KMS-11 (cell line): ENCODE data around the gene TICRR.

Experiments
- H2AFZ ChIP-seq: fragments of 200-600 bp; sonication (generic); 2 replicates; pipeline ENCODE4 v1.6.1; 2016; ENCODE audit warnings: antibody characterized with exemption, mixed run types, low read depth
- H3K27ac ChIP-seq: fragments of 200-600 bp; sonication (generic); 2 replicates; pipeline ENCODE4 v1.6.1; 2016; ENCODE audit warnings: mild to moderate bottlenecking, mixed run types
- H3K27me3 ChIP-seq: fragments of 200-600 bp; sonication (generic); 2 replicates; pipeline ENCODE4 v1.6.1; 2017; ENCODE audit warnings: mild to moderate bottlenecking, low read depth, mixed run types, moderate library complexity; ENCODE audit not compliant: insufficient read depth
- H3K36me3 ChIP-seq: fragments of 200-600 bp; sonication (generic); 2 replicates; pipeline ENCODE4 v1.6.1; 2017; ENCODE audit warnings: mild to moderate bottlenecking, mixed run types; ENCODE audit not compliant: insufficient read depth
- H3K4me1 ChIP-seq: fragments of 200-600 bp; sonication (generic); 2 replicates; pipeline ENCODE4 v1.6.1; 2016; ENCODE audit warnings: mild to moderate bottlenecking, low read depth, mixed run types; ENCODE audit not compliant: poor library complexity, severe bottlenecking
- H3K4me2 ChIP-seq: fragments of 200-600 bp; sonication (generic); 2 replicates; pipeline ENCODE4 v1.7.0; 2016; ENCODE audit warnings: mild to moderate bottlenecking, mixed run types
- H3K4me3 ChIP-seq: fragments of 200-600 bp; sonication (generic); IDR thresholded peaks from 2 replicates; pipeline ENCODE4 v1.6.1; 2017; ENCODE audit warnings: low read depth, low read length, mixed read lengths; ENCODE audit not compliant: insufficient read depth
- H3K79me2 ChIP-seq: fragments of 200-600 bp; sonication (generic); 2 replicates; pipeline ENCODE4 v1.6.1; 2016; ENCODE audit warnings: low read depth, mixed run types; ENCODE audit not compliant: insufficient read depth
- H3K9ac ChIP-seq: fragments of 200-600 bp; sonication (generic); 2 replicates; pipeline ENCODE4 v1.6.1; 2016; ENCODE audit warnings: mild to moderate bottlenecking, mixed run types
- H4K20me1 ChIP-seq: fragments of 200-600 bp; sonication (generic); 2 replicates; pipeline ENCODE4 v1.6.1; 2016; ENCODE audit warnings: mild to moderate bottlenecking, mixed run types; ENCODE audit not compliant: insufficient read depth
- TF ChIP-seq, protein P1 (sequence below): fragments of 200-600 bp; sonication (generic); conservative IDR thresholded peaks from 2 replicates; pipeline ENCODE4 v1.6.1; 2017; ENCODE audit warnings: low read depth, mild to moderate bottlenecking, antibody characterized with exemption, low read length, moderate library complexity, mixed read lengths

TICRR gene

DNA sequence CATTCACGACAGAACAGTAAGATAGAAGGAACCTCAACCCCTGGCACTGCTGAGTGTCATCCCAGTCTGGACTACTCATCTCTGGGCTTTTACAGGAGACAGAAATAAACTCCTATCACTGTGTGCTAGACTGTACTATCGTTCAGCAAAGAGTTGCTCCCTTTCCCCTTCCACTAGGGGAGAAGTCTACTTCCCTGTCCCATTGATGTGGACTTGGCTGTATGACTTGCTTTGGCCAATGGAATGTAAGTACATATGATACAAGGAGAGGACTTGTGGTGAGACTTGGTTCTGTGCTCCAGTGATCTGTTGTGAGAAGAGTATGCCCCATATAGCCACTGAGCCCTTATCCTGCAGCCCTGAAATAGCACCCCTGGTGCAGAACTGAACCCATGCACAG, 85.3 kb downstream of the TICRR start:
- Histone ChIP-seq H3K79me2 (no peaks in the 10 kb centered on the region), H3K9ac (no peak overlapping the region), H3K4me3 (no peak overlapping the region), H3K4me1 (peaks cover 12% of the 10 kb centered on the region), H3K4me2 (no peak overlapping the region), H2AFZ (no peak overlapping the region), H3K36me3 (no peaks in the 10 kb centered on the region), H3K27ac (no peak overlapping the region), H4K20me1 (no peaks in the 10 kb centered on the region), H3K27me3 (no peaks in the 10 kb centered on the region)
- TF ChIP-seq, protein P1, sequence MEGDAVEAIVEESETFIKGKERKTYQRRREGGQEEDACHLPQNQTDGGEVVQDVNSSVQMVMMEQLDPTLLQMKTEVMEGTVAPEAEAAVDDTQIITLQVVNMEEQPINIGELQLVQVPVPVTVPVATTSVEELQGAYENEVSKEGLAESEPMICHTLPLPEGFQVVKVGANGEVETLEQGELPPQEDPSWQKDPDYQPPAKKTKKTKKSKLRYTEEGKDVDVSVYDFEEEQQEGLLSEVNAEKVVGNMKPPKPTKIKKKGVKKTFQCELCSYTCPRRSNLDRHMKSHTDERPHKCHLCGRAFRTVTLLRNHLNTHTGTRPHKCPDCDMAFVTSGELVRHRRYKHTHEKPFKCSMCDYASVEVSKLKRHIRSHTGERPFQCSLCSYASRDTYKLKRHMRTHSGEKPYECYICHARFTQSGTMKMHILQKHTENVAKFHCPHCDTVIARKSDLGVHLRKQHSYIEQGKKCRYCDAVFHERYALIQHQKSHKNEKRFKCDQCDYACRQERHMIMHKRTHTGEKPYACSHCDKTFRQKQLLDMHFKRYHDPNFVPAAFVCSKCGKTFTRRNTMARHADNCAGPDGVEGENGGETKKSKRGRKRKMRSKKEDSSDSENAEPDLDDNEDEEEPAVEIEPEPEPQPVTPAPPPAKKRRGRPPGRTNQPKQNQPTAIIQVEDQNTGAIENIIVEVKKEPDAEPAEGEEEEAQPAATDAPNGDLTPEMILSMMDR, result no peak

DNA sequence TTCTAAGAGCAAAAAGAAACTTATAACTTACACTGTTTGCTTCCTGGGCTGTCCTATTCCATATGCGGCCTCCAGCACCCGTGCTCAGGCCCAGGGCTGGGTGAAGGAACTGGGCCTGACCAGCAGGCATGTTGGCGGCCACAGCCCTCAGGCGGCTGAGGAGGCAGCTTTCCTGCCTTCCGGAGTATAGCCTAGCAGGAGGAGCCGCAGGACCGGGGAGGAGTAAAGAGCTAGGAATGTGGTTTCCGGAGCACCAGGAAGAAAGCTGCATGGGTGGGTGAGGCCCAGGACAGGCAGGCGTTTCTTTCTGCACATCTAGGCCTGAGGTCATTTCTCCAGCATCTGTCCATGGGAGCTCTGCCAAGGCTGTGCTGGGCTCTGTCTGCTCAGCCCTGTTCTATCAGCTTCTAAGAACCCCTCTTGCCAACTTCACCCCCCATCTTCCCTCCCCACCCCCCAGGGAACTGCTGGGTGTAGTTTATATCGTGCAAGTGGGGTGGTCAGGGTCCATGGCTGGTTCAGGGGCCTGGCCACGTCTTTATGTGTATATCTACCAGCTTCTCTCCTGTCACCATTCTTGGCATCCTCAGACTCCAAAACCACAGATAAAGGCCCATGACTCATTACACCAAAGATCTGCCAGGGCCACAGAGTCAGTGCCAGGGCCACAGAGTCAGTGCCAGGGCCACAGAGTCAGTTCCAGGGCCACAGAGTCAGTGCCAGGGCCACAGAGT, 87.8 kb downstream of the TICRR start:
- Histone ChIP-seq H3K4me1 (no peaks in the 10 kb centered on the region), H3K4me3 (no peak overlapping the region), H3K79me2 (no peaks in the 10 kb centered on the region), H3K9ac (no peak overlapping the region), H2AFZ (no peak overlapping the region), H3K27me3 (no peaks in the 10 kb centered on the region), H3K36me3 (no peaks in the 10 kb centered on the region), H3K4me2 (no peak overlapping the region), H3K27ac (no peak overlapping the region), H4K20me1 (no peaks in the 10 kb centered on the region)
- TF ChIP-seq, protein P1, result no peak

DNA sequence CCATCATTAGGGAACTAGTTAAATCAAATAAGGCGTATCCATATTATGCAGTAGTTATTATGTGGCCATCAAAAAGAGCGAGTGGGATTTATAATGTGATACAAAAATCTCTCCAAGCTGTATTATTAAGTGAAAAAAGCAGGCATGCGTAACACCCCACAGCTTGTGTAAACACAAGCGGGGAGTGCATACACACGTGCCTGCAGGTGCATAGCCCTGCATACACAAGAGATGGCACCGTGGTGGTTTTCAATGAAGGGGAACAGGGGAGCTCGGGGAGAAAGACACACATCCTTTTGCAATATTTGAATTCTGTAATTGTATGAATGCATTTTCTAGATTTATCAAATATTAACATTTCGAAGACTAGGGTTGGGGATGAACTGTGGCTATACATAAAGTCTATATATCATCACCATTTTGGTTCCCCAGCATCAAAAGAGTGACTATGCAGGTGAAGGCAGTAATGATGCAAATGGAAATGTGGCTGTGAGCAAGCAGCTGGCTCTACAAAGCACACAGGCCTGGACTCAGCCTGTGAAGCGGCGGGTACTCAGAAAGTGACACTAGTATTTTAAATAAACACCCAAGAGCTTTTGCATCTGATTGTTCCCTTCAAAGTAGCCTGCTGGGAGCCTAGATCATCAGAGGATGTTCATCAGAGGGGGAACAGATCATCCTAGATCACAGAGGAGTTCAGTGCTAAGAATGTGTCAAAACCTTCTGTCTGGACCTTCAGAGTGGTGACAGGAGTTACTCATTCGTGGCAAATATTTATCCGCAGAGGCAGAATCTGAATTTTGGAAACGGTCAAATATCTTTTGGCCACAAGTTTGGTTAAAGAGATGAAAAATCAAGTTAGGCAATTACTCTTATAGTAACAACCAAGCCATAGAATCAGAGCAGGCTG, 89.4 kb downstream of the TICRR start:
- TF ChIP-seq, protein P1, result no peak
- H3K4me3 ChIP-seq, result no peak overlapping the region
- H4K20me1 ChIP-seq, result no peaks in the 10 kb centered on the region
- no peak overlapping the region for H2AFZ ChIP-seq
- H3K4me2 ChIP-seq, result no peak overlapping the region
- H3K9ac ChIP-seq, result no peak overlapping the region
- H3K4me1 ChIP-seq, result no peaks in the 10 kb centered on the region
- no peaks in the 10 kb centered on the region for H3K27me3 ChIP-seq
- H3K79me2 ChIP-seq, result no peaks in the 10 kb centered on the region
- no peaks in the 10 kb centered on the region for H3K36me3 ChIP-seq
- H3K27ac ChIP-seq, result no peak overlapping the region

DNA sequence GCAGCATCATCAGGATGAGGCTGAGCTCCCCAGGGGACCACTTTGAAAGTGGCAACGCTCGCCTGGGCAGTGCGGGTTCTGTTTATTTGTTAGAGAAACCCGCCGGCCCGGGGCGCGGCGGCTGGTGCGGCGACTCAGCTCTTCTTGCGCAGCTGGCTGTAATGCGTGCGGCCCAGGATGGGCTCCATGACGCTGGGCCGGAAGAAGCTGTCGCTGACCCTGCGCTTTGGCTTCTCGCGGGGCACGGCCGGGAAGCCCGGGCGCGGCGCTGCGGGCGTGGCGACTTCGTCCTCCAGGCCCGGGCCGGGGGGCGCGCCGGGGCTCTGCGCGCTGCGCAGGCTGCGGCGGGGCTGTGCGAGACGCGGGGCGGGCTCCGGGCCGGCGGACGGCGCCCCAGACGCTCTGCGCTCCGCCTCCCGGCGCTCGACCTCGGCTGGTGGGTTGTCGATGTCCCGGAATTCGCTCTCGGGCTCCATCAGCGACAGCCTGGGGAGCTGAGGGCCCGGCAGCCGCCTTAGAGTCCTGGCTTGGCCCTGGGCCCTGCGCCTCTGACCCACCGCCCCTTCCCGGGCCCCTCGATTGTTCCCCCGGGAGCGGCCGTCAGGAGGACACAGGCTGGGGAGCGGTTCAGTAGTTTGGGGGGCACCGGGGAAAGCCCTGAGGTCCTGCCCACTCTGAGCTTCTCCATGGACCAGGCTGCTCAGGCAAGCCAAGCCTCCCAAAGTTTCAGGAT, 90.3 kb downstream of the TICRR start:
- no peaks in the 10 kb centered on the region for H3K27me3 ChIP-seq
- H3K27ac ChIP-seq, result no peak overlapping the region
- H3K79me2 ChIP-seq, result no peaks in the 10 kb centered on the region
- no peaks in the 10 kb centered on the region for H3K4me1 ChIP-seq
- no peaks in the 10 kb centered on the region for H3K36me3 ChIP-seq
- H4K20me1 ChIP-seq, result no peaks in the 10 kb centered on the region
- H2AFZ ChIP-seq, result no peak overlapping the region
- no peak overlapping the region for H3K4me2 ChIP-seq
- no peak overlapping the region for H3K4me3 ChIP-seq
- TF ChIP-seq, protein P1, result no peak
- H3K9ac ChIP-seq, result no peak overlapping the region
